Bone marrow (tissue), 2 donors: ENCODE data around the gene PANK1.

Experiments
- DNase-seq, 2 donors: peaks; one replicate each; lab custom pipeline; 2025; lab: John Stamatoyannopoulos, UW

Gene PANK1

GRCh38 chr10:89651916-89652573 lies 7.0 kb upstream of the PANK1 start:
- no peak for DNase-seq

- DNase-seq, result no peak
Measured at GRCh38 chr10:89651205-89651915, 6.3 kb upstream of the PANK1 start.

- DNase-seq, result no peak
Measured at GRCh38 chr10:89649051-89649450, 4.0 kb upstream of the PANK1 start.

- DNase-seq, result no peak
Measured at GRCh38 chr10:89648074-89648473, 3.0 kb upstream of the PANK1 start.

- no peak for DNase-seq
Measured at GRCh38 chr10:89646889-89647657, 2.0 kb upstream of the PANK1 start.

- DNase-seq, result no peak
Measured at GRCh38 chr10:89645742-89646172, 715 bp upstream of the PANK1 start.

- peak in 1 of 2 donors; percentile 40 for DNase-seq
Measured at GRCh38 chr10:89644691-89644966, 413 bp downstream of the PANK1 start.

- peak; percentile 5 to 36 for DNase-seq
Measured at GRCh38 chr10:89643812-89644690, 991 bp downstream of the PANK1 start.

- no peak for DNase-seq
Measured at GRCh38 chr10:89643431-89643811, 1.6 kb downstream of the PANK1 start.

- no peak for DNase-seq
Measured at GRCh38 chr10:89642193-89642592, 2.8 kb downstream of the PANK1 start.

- DNase-seq, result no peak
Measured at GRCh38 chr10:89640241-89640640, 4.8 kb downstream of the PANK1 start.

GRCh38 chr10:89639326-89639725 lies 5.7 kb downstream of the PANK1 start:
- DNase-seq, result no peak

GRCh38 chr10:89637113-89637512 lies 7.9 kb downstream of the PANK1 start:
- DNase-seq, result no peak

GRCh38 chr10:89634637-89635036 lies 10.4 kb downstream of the PANK1 start:
- no peak for DNase-seq

- no peak for DNase-seq
Measured at GRCh38 chr10:89633484-89633883, 11.6 kb downstream of the PANK1 start.

GRCh38 chr10:89632824-89633223 lies 12.2 kb downstream of the PANK1 start:
- DNase-seq, result no peak

- DNase-seq, result peak in 1 of 2 donors; percentile 2
Measured at GRCh38 chr10:89627830-89628229, 17.2 kb downstream of the PANK1 start.

GRCh38 chr10:89625041-89625765 lies 19.8 kb downstream of the PANK1 start:
- no peak for DNase-seq

GRCh38 chr10:89624020-89624419 lies 21.0 kb downstream of the PANK1 start:
- DNase-seq, result no peak

GRCh38 chr10:89622151-89622550 lies 22.9 kb downstream of the PANK1 start:
- no peak for DNase-seq

GRCh38 chr10:89621438-89621837 lies 23.6 kb downstream of the PANK1 start:
- no peak for DNase-seq
